Mesendoderm (in vitro differentiated cells): ENCODE measurements around the gene TAF4B.
"Not testable (repeated sequence)": the region's sequence is repeated elsewhere in the genome, so short reads cannot be mapped to it uniquely, and the experiment has no call there.

Experiments used
- DNase-seq: peaks from one replicate; pipeline ENCODE4 v3.0.0; 2013
- H2AK5ac ChIP-seq: 2 replicates; pipeline ENCODE4 v1.6.1; 2013; ENCODE audit warnings: low read length, inconsistent platforms
- H2BK120ac ChIP-seq: 2 replicates; pipeline ENCODE4 v1.6.1; 2013; ENCODE audit warnings: low read depth, mild to moderate bottlenecking, low read length, moderate library complexity, mixed read lengths
- H2BK15ac ChIP-seq: replicated peaks from 2 replicates; pipeline ENCODE4 v1.6.1; 2013; ENCODE audit warnings: low read depth, mild to moderate bottlenecking, moderate library complexity
- H2BK5ac ChIP-seq: 2 replicates; pipeline ENCODE4 v1.6.1; 2013; ENCODE audit warnings: low read length, inconsistent platforms
- H3K18ac ChIP-seq: 2 replicates; pipeline ENCODE4 v1.6.1; 2013; ENCODE audit warnings: mild to moderate bottlenecking, low read length, mixed read lengths
- H3K23ac ChIP-seq: one replicate; pipeline ENCODE4 v1.6.1; 2013; ENCODE audit warnings: low read length
- H3K27ac ChIP-seq: 2 replicates; pipeline ENCODE4 v1.5.1; 2013; ENCODE audit warnings: low read depth, mild to moderate bottlenecking, inconsistent platforms, low read length, moderate library complexity
- H3K27me3 ChIP-seq: 2 replicates; pipeline ENCODE4 v1.6.1; 2013; ENCODE audit warnings: low read length, control low read depth, mild to moderate bottlenecking, inconsistent platforms; ENCODE audit not compliant: insufficient read depth, poor library complexity
- H3K36me3 ChIP-seq: 2 replicates; pipeline ENCODE4 v1.6.1; 2013; ENCODE audit warnings: low read length, inconsistent platforms; ENCODE audit not compliant: control insufficient read depth, insufficient read depth
- H3K4ac ChIP-seq: one replicate; pipeline ENCODE4 v1.6.1; 2013; ENCODE audit warnings: low read depth, mild to moderate bottlenecking, low read length, moderate library complexity
- H3K4me1 ChIP-seq: 2 replicates; pipeline ENCODE4 v1.6.1; 2013; ENCODE audit warnings: low read depth, low read length, inconsistent platforms; ENCODE audit not compliant: control insufficient read depth
- H3K4me2 ChIP-seq: 2 replicates; pipeline ENCODE4 v1.6.1; 2013; ENCODE audit warnings: low read length
- H3K4me3 ChIP-seq: 2 replicates; pipeline ENCODE4 v1.5.1; 2013; ENCODE audit warnings: mild to moderate bottlenecking, low read length
- H3K56ac ChIP-seq: one replicate; pipeline ENCODE4 v1.6.1; 2013; ENCODE audit warnings: low read length
- H3K79me1 ChIP-seq: 2 replicates; pipeline ENCODE4 v1.6.1; 2013; ENCODE audit warnings: low read length, inconsistent platforms
- H3K79me2 ChIP-seq: 2 replicates; pipeline ENCODE4 v1.6.1; 2013; ENCODE audit warnings: mild to moderate bottlenecking, low read length; ENCODE audit not compliant: control insufficient read depth, insufficient read depth
- H3K9ac ChIP-seq: 2 replicates; pipeline ENCODE4 v1.6.1; 2013; ENCODE audit warnings: low read length, inconsistent platforms
- H4K5ac ChIP-seq: one replicate; pipeline ENCODE4 v1.6.1; 2013; ENCODE audit warnings: low read length
- H4K8ac ChIP-seq: one replicate; pipeline ENCODE4 v1.6.1; 2013; ENCODE audit warnings: low read depth, mild to moderate bottlenecking, control low read depth, low read length, moderate library complexity
- WGBS: extraction: QIAGEN DNeasy Blood & Tissue Kit; methylation state at CpG from one replicate; pipeline ENCODE4 v1.1.7; 2013; ENCODE audit warnings: low lambda C conversion rate, missing lambda C conversion rate; ENCODE audit not compliant: insufficient coverage; ENCODE audit errors: extremely low coverage; 5-methylcytosine and 5-hydroxymethylcytosine counted together

The TAF4B gene

GRCh38 chr18:26435415-26436095 is 209.3 kb downstream of the TAF4B start:
- Histone ChIP-seq H3K79me2 (no peaks in the 10 kb centered on the region), H3K23ac (no peak overlapping the region), H3K4ac (no peak overlapping the region), H3K27ac (no peak overlapping the region), H3K4me2 (no peak overlapping the region), H4K5ac (no peak overlapping the region), H2BK15ac (no peak overlapping the region), H3K4me3 (no peak overlapping the region), H4K8ac (no peak overlapping the region), H3K9ac (no peak overlapping the region), H2BK120ac (no peak overlapping the region), H3K79me1 (no peaks in the 10 kb centered on the region), H2BK5ac (no peak overlapping the region), H3K4me1 (no peaks in the 10 kb centered on the region), H2AK5ac (no peak overlapping the region), H3K56ac (no peak overlapping the region), H3K18ac (no peak overlapping the region), H3K27me3 (no peaks in the 10 kb centered on the region), H3K36me3 (no peaks in the 10 kb centered on the region)
- no CpG with 5 or more reads among the region's 8 CpGs for WGBS
- no peak for DNase-seq

- Histone ChIP-seq H4K5ac (no peak overlapping the region), H3K27me3 (no peaks in the 10 kb centered on the region), H3K79me2 (no peaks in the 10 kb centered on the region), H2BK120ac (no peak overlapping the region), H3K9ac (no peak overlapping the region), H3K79me1 (no peaks in the 10 kb centered on the region), H2BK15ac (no peak overlapping the region), H3K4me1 (no peaks in the 10 kb centered on the region), H3K27ac (no peak overlapping the region), H3K18ac (no peak overlapping the region), H3K36me3 (no peaks in the 10 kb centered on the region), H2BK5ac (no peak overlapping the region), H3K4ac (no peak overlapping the region), H2AK5ac (no peak overlapping the region), H4K8ac (no peak overlapping the region), H3K56ac (no peak overlapping the region), H3K4me3 (no peak overlapping the region), H3K4me2 (no peak overlapping the region), H3K23ac (no peak overlapping the region)
- peak; percentile 58 for DNase-seq
- no CpG with 5 or more reads among the region's 11 CpGs for WGBS
Observed at GRCh38 chr18:26436176-26437051, 210.2 kb downstream of the TAF4B start.

- DNase-seq, H2AK5ac ChIP-seq: not testable (repeated sequence)
Observed at GRCh38 chr18:26437634-26438033, 211.4 kb downstream of the TAF4B start.

DNA sequence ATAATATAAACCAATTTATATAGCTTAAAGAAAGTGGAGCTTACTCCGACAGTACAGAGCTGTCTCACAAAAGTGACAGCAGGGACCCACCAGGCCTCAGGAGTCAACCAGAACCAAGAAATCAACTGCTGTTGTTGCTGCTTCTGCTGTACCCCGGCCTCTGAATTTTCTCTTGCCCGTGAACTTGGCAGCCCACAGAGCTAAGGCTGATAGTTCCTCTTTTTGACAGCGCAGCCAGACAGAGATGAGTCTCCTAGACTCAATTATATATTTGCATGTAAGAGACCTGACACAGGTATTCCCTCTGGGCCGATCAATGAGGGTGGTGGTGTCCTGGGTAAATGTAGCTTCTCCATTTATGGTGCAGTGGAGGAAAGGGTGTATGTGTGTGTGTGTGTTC is 212.7 kb downstream of the TAF4B start:
- Histone ChIP-seq H3K36me3 (no peaks in the 10 kb centered on the region), H3K79me1 (no peaks in the 10 kb centered on the region), H4K8ac (no peak overlapping the region), H3K4me3 (no peak overlapping the region), H3K23ac (no peak overlapping the region), H3K79me2 (no peaks in the 10 kb centered on the region), H2BK120ac (no peak overlapping the region), H3K4me2 (no peak overlapping the region), H3K27ac (no peak overlapping the region), H3K4ac (no peak overlapping the region), H2AK5ac (no peak overlapping the region), H2BK15ac (no peak overlapping the region), H3K18ac (no peak overlapping the region), H3K4me1 (no peaks in the 10 kb centered on the region), H2BK5ac (no peak overlapping the region), H4K5ac (no peak overlapping the region), H3K27me3 (no peaks in the 10 kb centered on the region), H3K9ac (no peak overlapping the region), H3K56ac (no peak overlapping the region)
- WGBS, result no CpG with 5 or more reads among the region's 5 CpGs
- DNase-seq, result no peak

More at GRCh38 chr18:26437634-26438033, 211.4 kb downstream of the TAF4B start:
- not testable (repeated sequence) for H3K4me1 ChIP-seq, H3K9ac ChIP-seq, H3K18ac ChIP-seq, H3K27me3 ChIP-seq, H3K56ac ChIP-seq, H2BK5ac ChIP-seq, H3K4me3 ChIP-seq, H2BK15ac ChIP-seq, H3K36me3 ChIP-seq, H3K23ac ChIP-seq, H3K27ac ChIP-seq, H4K5ac ChIP-seq, H3K79me1 ChIP-seq, H4K8ac ChIP-seq, H2BK120ac ChIP-seq, H3K79me2 ChIP-seq, H3K4ac ChIP-seq, H3K4me2 ChIP-seq
- no CpG with 5 or more reads among the region's 3 CpGs for WGBS

DNA sequence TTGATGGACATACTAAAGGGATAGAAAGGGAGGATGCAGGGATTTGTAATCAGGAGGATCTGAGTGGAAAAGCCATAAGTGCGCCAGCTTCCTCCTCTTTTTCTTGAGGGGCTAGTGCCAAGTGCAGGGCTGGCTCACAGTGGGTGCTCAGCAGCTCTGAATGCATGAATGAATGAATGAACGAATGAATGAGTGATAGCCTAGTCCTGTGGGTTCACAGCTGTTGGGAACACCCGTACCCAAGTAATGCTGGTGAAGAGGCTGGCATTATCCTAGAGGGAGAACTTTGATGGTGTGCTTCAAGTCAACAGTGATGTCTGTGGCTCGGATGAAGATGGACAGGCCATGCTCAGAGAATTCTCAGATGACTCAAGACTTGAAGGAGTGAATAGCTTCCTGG is 213.3 kb downstream of the TAF4B start:
- Histone ChIP-seq H2BK120ac (no peak overlapping the region), H3K4me2 (no peak overlapping the region)
- no CpG with 5 or more reads among the region's 4 CpGs for WGBS

More for the DNA sequence above, 213.3 kb downstream of the TAF4B start:
- no peak overlapping the region for H3K18ac ChIP-seq
- no peak overlapping the region for H3K23ac ChIP-seq
- no peak overlapping the region for H3K56ac ChIP-seq
- no peak overlapping the region for H3K4me3 ChIP-seq
- H3K27me3 ChIP-seq, result no peaks in the 10 kb centered on the region
- DNase-seq, result no peak
- H3K36me3 ChIP-seq, result no peaks in the 10 kb centered on the region
- H3K79me1 ChIP-seq, result no peaks in the 10 kb centered on the region
- H2BK5ac ChIP-seq, result no peak overlapping the region
- H2AK5ac ChIP-seq, result no peak overlapping the region
- no peak overlapping the region for H3K27ac ChIP-seq
- no peak overlapping the region for H3K9ac ChIP-seq
- no peak overlapping the region for H4K5ac ChIP-seq
- H2BK15ac ChIP-seq, result no peak overlapping the region
- H4K8ac ChIP-seq, result no peak overlapping the region
- H3K79me2 ChIP-seq, result no peaks in the 10 kb centered on the region
- H3K4ac ChIP-seq, result no peak overlapping the region
- no peaks in the 10 kb centered on the region for H3K4me1 ChIP-seq
